Body of pancreas (tissue), 4 donors: ENCODE results near the gene TEX51.

Source experiments
- POLR2A ChIP-seq, 3 donors: fragments of 450-650 bp; IDR thresholded peaks; one replicate each; pipeline ENCODE4 v1.6.1; 2016; ENCODE audit warnings: antibody characterized with exemption in 3 of 3, mild to moderate bottlenecking in 2 of 3
- TF ChIP-seq, protein P1 (sequence below), 7 experiments: fragments of 450-650 bp in 4 of 7; fragments of 200-600 bp in 3 of 7; sonication (generic) in 3 of 7; IDR thresholded peaks; one replicate each; pipeline ENCODE4 v1.5.1; 2016 to 2019; ENCODE audit warnings: antibody characterized with exemption in 7 of 7

DNA sequence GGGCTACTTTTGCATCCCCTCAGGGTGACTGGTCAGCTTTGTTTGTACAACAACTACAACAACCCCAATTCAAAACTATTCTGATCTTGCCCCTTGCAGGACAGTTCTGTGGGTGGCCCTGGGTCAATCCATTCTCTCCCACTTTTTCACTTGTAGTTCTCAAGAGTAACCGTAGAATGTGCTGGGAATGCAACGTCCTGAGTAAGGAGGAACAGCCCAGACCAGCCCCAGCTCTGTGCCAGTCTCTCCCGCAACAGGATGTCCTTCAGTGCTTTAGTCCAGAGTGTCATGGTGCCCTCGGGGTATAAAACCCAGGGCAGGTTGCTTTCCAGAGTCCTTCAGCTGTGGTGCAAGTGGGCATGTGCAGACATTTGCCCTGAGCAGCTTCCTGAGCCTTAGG is 22.1 kb upstream of the TEX51 start:
- TF ChIP-seq, protein P1, sequence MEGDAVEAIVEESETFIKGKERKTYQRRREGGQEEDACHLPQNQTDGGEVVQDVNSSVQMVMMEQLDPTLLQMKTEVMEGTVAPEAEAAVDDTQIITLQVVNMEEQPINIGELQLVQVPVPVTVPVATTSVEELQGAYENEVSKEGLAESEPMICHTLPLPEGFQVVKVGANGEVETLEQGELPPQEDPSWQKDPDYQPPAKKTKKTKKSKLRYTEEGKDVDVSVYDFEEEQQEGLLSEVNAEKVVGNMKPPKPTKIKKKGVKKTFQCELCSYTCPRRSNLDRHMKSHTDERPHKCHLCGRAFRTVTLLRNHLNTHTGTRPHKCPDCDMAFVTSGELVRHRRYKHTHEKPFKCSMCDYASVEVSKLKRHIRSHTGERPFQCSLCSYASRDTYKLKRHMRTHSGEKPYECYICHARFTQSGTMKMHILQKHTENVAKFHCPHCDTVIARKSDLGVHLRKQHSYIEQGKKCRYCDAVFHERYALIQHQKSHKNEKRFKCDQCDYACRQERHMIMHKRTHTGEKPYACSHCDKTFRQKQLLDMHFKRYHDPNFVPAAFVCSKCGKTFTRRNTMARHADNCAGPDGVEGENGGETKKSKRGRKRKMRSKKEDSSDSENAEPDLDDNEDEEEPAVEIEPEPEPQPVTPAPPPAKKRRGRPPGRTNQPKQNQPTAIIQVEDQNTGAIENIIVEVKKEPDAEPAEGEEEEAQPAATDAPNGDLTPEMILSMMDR (IDR thresholded peaks at IDR 0.05): no peak
- no peak for TF ChIP-seq POLR2A (IDR thresholded peaks at IDR 0.05)
